Epithelial cell of prostate (primary cell): ENCODE results near the gene KCNJ6.
"Not testable (repeated sequence)": the region's sequence is repeated elsewhere in the genome, so short reads cannot be mapped to it uniquely, and the experiment has no call there.

Experiments used
- DNase-seq: peaks from one replicate; pipeline ENCODE4 v3.0.0-alpha.2; 2011; ENCODE audit warnings: low read depth, low spot score
- H3K27ac ChIP-seq: fragments of 450-650 bp; 2 replicates; pipeline ENCODE4 v1.5.1; 2017; ENCODE audit warnings: mild to moderate bottlenecking

Gene KCNJ6

DNA sequence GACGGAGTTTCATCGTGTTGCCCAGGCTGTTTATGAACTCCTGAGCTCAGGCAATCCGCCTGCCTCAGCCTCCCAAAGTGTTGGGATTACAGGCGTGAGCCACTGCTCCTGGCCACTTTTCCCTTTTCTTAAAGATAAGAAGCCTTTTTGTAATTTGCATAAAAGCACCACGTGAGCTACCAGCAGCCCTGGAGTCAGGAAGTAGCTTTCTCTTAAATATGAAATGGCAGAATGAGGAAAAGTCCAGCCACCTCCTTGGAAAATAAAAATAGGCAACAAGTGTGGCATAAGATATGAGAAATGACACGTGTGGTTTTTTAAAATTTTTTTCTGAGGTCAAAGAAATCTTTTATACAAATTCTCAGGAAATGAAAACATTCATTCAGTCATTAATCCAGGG is 289.9 kb downstream of the KCNJ6 start:
- no peak overlapping the region for H3K27ac ChIP-seq
- DNase-seq = no peak

- no peak overlapping the region for H3K27ac ChIP-seq
- DNase-seq = no peak
These were observed 292.6 kb downstream of the KCNJ6 start for GRCh38 chr21:37623689-37624088.

GRCh38 chr21:37623183-37623582 is 293.1 kb downstream of the KCNJ6 start:
- no peak for DNase-seq
- no peak overlapping the region for H3K27ac ChIP-seq

DNA sequence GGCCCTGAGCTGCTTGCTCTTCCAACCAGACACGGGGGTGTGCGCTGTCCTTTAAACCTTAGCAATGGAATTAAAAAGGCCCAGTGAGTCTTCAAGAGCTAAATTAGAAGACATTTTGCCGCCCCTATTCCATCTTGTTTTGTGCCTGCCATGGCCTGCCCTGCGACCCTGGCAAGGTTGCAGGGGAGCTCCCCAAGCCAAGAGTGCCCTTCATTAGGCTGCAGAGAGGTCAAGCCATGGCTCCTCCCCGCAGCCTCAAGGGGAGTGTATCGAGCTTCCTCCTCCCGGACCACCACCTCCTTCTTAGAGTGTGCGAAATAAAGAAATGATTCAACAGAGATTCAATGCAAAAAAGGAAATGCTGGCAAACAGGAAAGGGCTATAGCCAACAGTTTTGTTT is 293.5 kb downstream of the KCNJ6 start:
- DNase-seq = no peak

GRCh38 chr21:37620401-37620800 is 295.9 kb downstream of the KCNJ6 start:
- no peak overlapping the region for H3K27ac ChIP-seq
- no peak for DNase-seq

More for the DNA sequence above, 293.5 kb downstream of the KCNJ6 start:
- no peak overlapping the region for H3K27ac ChIP-seq

GRCh38 chr21:37619464-37619974 is 296.7 kb downstream of the KCNJ6 start:
- DNase-seq = no peak
- no peak overlapping the region for H3K27ac ChIP-seq

GRCh38 chr21:37618081-37618480 is 298.2 kb downstream of the KCNJ6 start:
- DNase-seq = no peak
- no peak overlapping the region for H3K27ac ChIP-seq

- no peak for DNase-seq
- H3K27ac ChIP-seq = no peak overlapping the region
These were observed 300.3 kb downstream of the KCNJ6 start for GRCh38 chr21:37615962-37616361.

- DNase-seq = no peak
These were observed 301.8 kb downstream of the KCNJ6 start for GRCh38 chr21:37614351-37614875.

DNA sequence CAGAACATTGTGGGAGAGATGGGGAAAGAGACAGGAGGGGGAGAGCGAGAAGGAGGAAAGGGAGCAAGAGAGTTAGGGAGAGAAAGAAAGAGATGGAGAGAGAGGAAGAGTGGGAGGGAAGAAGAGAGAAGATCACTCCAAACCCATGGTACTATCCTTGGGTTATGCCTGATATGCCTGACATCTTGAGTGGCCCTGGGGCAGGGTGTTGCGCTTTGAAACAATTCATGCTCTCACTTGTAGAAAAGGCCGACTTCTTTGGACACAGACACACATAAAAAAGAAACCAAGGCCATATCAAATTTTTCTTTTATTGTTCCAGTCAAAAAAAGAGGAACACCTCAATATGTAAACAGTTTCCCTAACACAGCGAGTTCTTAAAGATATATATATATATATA is 309.2 kb downstream of the KCNJ6 start:
- H3K27ac ChIP-seq = no peak overlapping the region
- DNase-seq = no peak

More at GRCh38 chr21:37614351-37614875, 301.8 kb downstream of the KCNJ6 start:
- H3K27ac ChIP-seq = no peak overlapping the region

- no peak for DNase-seq
- H3K27ac ChIP-seq = no peak overlapping the region
These were observed 309.7 kb downstream of the KCNJ6 start for GRCh38 chr21:37606549-37606948.

- no peak overlapping the region for H3K27ac ChIP-seq
- DNase-seq = no peak
These were observed 311.3 kb downstream of the KCNJ6 start for GRCh38 chr21:37605006-37605405.

DNA sequence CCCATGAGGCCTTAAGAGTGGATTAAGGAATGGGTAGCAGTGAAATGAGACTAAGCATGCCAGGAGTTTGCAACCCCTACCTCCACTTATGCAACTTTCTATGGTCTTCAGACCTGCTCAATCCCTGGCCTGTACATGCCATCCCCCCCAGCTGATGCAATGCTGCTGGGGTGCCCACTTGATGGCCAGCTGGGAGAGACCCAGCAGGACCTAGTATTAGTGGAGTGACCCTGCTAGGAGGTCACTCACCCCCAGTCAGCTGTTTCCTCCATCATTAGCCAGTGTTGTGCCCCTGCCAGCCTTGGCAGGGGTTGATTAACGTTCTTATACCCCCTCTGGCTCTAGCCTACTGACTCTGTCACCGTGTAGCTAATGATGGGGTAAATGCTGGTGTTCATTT is 313.1 kb downstream of the KCNJ6 start:
- no peak for DNase-seq
- no peak overlapping the region for H3K27ac ChIP-seq

DNA sequence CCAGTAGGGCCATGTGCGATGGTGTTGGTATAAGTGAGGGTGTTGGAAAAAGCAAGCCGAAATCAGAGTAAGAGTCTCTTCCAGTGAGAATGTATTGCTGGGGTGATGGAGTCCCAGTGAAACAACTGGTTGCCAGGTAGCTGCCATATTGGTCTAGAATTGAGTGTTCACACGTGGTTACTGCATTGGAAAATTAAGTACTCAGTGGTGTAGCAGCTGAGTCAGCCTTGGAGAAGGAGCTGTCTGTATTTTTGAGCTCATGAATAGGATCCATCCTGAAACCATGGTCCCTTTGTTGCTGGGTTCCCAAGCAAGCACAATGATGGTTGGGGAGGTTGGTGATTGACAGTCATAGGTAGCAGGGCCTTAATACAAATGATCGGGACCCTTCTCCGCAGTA is 314.3 kb downstream of the KCNJ6 start:
- H3K27ac ChIP-seq = no peak overlapping the region
- no peak for DNase-seq

DNA sequence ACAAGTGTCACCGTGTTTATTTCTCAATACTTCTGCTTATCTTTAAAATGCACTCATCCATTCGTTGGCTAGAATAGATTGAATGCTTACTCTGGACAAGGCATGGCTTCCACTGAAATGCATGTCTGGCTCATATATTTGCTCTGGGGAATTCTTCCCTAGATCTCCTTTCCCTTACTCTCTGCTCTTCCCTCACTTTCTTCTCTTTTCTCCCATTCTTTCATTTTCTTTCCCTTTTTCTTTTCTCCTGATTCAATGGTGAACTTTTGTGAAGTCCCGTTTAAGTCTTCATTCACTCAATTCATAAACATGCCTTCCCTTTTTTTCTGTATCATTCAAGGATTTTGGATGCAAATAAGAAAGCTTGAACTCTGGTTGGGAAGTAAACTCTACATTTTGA is 315.2 kb downstream of the KCNJ6 start:
- no peak for DNase-seq
- no peak overlapping the region for H3K27ac ChIP-seq

GRCh38 chr21:37595944-37596343 is 320.3 kb downstream of the KCNJ6 start:
- peak overlapping the region; percentile 13 for H3K27ac ChIP-seq
- no peak for DNase-seq

GRCh38 chr21:37594472-37594951 is 321.7 kb downstream of the KCNJ6 start:
- DNase-seq = no peak
- H3K27ac ChIP-seq = no peak overlapping the region

DNA sequence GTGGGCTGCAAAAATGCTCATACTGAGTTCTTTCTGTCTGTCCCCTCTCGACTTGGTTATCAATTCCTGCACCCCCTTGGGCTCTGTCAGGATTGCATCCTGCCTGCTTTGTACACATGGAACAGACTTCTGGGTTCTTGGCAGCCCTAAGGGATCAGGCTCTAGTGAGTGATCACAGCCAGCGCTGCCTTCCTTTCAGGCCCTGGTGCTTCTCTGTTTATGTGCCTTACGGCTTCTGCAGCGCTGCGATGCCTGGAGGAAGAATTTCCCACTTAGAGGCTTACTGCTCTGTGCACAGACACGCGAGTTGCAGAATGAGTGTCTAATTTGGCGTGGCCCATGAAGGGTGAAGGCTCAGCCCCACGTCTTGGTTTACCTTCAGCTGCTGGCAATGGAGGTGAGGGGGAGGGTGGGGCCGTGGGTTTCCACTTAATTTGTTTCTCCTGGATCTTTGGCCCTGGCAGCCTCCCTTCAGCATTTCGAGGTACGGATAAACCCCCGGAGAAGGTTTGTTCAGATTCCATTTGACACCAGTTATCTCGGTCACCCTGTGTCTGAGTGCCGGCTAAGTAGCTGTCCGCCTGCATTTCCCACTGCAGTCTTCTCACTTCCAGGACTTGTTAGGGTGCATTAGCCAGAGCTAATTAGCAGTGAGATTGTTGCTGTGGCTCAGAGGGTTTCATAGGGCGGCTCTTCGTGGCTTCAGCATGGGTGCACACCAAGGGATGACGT is 322.4 kb downstream of the KCNJ6 start:
- no peak overlapping the region for H3K27ac ChIP-seq
- DNase-seq = no peak

DNA sequence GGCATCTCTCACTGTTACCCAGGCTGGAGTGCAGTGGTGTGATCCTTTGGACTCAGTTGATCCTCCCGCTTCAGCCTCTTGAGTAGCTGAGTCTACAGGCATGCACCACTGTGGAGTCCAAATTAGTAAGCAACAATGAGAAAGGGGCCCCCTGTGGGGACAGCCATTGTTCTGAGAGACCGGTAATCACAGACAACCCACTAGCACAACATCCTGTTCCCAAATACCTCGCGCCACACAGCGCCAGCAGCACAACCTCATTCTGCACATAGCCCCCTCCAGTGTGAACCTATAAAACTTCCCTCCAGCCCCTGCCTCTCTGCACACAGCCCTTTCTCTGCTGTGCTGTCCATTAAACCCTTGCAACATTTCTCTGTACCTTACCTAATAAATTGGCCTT is 323.2 kb downstream of the KCNJ6 start:
- H3K27ac ChIP-seq = no peak overlapping the region
- DNase-seq = no peak

DNA sequence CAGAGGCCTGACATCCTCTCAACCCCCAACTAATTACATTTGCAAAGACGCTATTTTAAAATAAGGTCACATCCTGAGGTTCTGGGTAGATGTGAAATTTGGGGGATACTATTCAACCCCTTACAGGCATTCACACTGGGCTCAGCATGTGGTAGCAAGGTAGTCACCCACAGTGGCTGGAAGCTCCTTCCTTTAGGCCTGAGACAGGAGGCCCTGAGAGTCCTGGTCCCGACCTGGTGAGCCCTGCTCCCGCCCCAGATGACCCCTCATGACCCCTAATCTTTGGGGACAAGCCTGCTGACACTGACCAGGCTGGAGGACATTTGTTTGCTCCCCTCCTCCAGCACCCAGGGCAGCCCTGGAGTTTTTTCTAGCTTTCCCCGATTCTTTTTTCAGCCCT is 323.8 kb downstream of the KCNJ6 start:
- H3K27ac ChIP-seq = no peak overlapping the region
- DNase-seq = no peak

DNA sequence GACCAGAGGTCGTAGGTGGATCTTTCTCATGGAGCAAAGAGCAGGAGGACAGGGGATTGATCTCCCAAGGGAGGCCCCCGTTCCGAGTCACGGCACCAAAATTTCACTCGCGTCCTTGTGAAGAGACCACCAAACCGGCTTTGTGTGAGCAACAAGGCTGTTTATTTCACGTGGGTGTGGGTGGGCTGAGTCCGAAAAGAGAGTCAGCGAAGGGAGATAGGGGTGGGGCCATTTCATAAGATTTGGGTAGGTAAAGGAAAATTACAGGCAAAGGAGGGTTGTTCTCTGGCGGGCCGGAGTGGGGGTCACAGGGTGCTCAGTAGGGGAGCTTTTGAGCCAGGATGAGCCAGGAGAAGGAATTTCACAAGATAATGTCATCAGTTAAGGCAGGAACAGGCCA is 324.3 kb downstream of the KCNJ6 start:
- H3K27ac ChIP-seq, DNase-seq: not testable (repeated sequence)

DNA sequence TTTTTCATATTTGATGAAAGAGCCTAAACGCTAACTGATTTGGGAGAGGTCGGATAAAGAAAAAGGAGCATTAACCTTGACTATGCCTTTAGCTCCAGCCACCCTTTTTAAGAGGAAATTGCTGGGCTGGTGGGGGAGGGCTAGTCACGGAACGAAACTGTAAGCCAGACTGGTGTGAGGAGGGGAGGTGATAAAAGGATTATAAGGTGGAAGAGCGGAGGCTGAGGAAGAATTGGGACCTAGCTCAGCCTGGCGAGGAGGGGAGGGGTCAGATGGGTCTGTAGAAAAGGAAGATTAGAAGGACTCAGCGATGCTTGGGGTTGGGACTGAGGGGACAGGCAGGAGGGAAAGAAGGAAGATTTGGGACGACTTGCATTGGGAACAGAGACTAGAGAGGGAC is 325.4 kb downstream of the KCNJ6 start:
- not testable (repeated sequence) for DNase-seq, H3K27ac ChIP-seq
